K562 (cell line): ENCODE measurements around the gene NR6A1. TPM values are rescaled to one million over a fixed set of nuclear protein-coding genes. Genes with fewer than 3 reads are reported as not detected.

Source experiments
- ATAC-seq: fragments of 200-7000 bp; cut with Tn5 transposase; 3 replicates; pipeline ENCODE4 v1.9.1; 2020; ENCODE audit warnings: moderate library complexity
- BruUV-seq: library from RNA; stranded (reverse); fragments of 400-500 nt; replicated peaks from 2 replicates; lab custom pipeline; 2021; lab: Mats Ljungman, UMichigan
- CTCF ChIA-PET: fragments of 300-600 bp; formaldehyde crosslinking; extraction: SDS; loops from one replicate; lab custom pipeline; 2021; ENCODE audit warnings: low intra/inter-chr PET ratio; lab: Yijun Ruan, JAX
- POLR2A ChIA-PET: fragments of 300-600, 350-650 bp; sonication (Branson Sonifier 250); formaldehyde crosslinking; extraction: SDS; loops from one replicate; lab custom pipeline; 2021; ENCODE audit warnings: antibody characterized with exemption, inconsistent platforms; lab: Yijun Ruan, JAX
- DNase-seq, 4 experiments: peaks; one replicate each; pipeline versions ENCODE4 v3.0.0 to v3.0.0-alpha.2; 2011 to 2018; ENCODE audit warnings: low spot score in 3 of 4, mixed read lengths in 3 of 4; ENCODE audit errors: extremely low read depth in 1 of 4
- FAIRE-seq: peaks from 2 replicates; lab custom pipeline; 2011; peaks lifted over from hg19 to GRCh38; lab: Jason Lieb, UNC
- H2AFZ ChIP-seq: 2 replicates; pipeline ENCODE4 v1.6.0; 2011; ENCODE audit warnings: low read depth, low read length, control low read depth, inconsistent platforms
- H3K27ac ChIP-seq: fragments of 200-600 bp; 3 replicates; pipeline ENCODE4 v1.8.0; 2011; ENCODE audit warnings: low read depth, mild to moderate bottlenecking, control low read depth, inconsistent platforms, low read length, moderate library complexity, mixed read lengths; ENCODE audit errors: extremely low read depth
- H3K27me3 ChIP-seq, 2 experiments: fragments of 300-600 bp in 1 of 2; 2 replicates in 1 of 2; 3 replicates in 1 of 2; pipeline versions ENCODE4 v1.6.0 to v1.8.0; 2011; ENCODE audit warnings: inconsistent platforms in 2 of 2, low read length in 2 of 2, mild to moderate bottlenecking in 1 of 2, mixed read lengths in 1 of 2, moderate library complexity in 1 of 2; ENCODE audit not compliant: control insufficient read depth in 2 of 2, insufficient read depth in 2 of 2
- H3K36me3 ChIP-seq: fragments of 300-600 bp; 3 replicates; pipeline ENCODE4 v1.8.0; 2011; ENCODE audit warnings: mild to moderate bottlenecking, low read length, inconsistent platforms; ENCODE audit not compliant: control insufficient read depth, insufficient read depth
- H3K4me1 ChIP-seq, 2 experiments: fragments of 200-600 bp in 1 of 2; replicated peaks in 1 of 2; 2 replicates in 1 of 2; 3 replicates in 1 of 2; pipeline versions ENCODE4 v1.5.1 to v1.8.0; 2011; ENCODE audit warnings: inconsistent platforms in 2 of 2, low read length in 2 of 2, mild to moderate bottlenecking in 1 of 2, mixed read lengths in 1 of 2, moderate library complexity in 1 of 2; ENCODE audit not compliant: control insufficient read depth in 2 of 2, insufficient read depth in 2 of 2
- H3K4me2 ChIP-seq: 2 replicates; pipeline ENCODE4 v1.6.1; 2011; ENCODE audit warnings: low read length, control low read depth, inconsistent platforms, mixed read lengths; ENCODE audit not compliant: insufficient read depth
- H3K4me3 ChIP-seq: fragments of 200-600 bp; sonication (generic), shearing (Covaris generic); 2 replicates; pipeline ENCODE4 v1.5.1; 2016; ENCODE audit warnings: control low read depth, inconsistent platforms
- H3K79me2 ChIP-seq: fragments of 200-600 bp; 3 replicates; pipeline ENCODE4 v1.8.0; 2011; ENCODE audit warnings: low read length, inconsistent platforms; ENCODE audit not compliant: control insufficient read depth, insufficient read depth
- H3K9ac ChIP-seq, 2 experiments: 2 replicates each; pipeline versions ENCODE4 v1.6.0 to v1.6.1; 2011; ENCODE audit warnings: low read depth in 2 of 2, low read length in 2 of 2, control low read depth in 1 of 2, inconsistent platforms in 1 of 2, mild to moderate bottlenecking in 1 of 2, mixed read lengths in 1 of 2; ENCODE audit not compliant: insufficient read depth in 1 of 2
- H3K9me1 ChIP-seq: one replicate; pipeline ENCODE4 v1.6.0; 2011; ENCODE audit warnings: inconsistent platforms, mild to moderate bottlenecking, low read length, moderate library complexity; ENCODE audit not compliant: control insufficient read depth, insufficient read depth
- H3K9me3 ChIP-seq: replicated peaks from 2 replicates; pipeline ENCODE4 v1.5.1; 2011; ENCODE audit warnings: low read depth, low read length, inconsistent platforms; ENCODE audit not compliant: control insufficient read depth, insufficient read depth
- H4K20me1 ChIP-seq: replicated peaks from 2 replicates; pipeline ENCODE4 v1.6.1; 2011; ENCODE audit warnings: low read length, inconsistent platforms, mixed read lengths; ENCODE audit not compliant: control insufficient read depth, insufficient read depth
- FIP1L1 ChIP-seq: fragments of 200-400 bp; formaldehyde crosslinking; IDR thresholded peaks from 2 replicates; pipeline ENCODE4 v1.6.1; 2018; ENCODE audit warnings: mild to moderate bottlenecking, low read depth, low read length; ENCODE audit not compliant: poor library complexity, severe bottlenecking
- KDM2B ChIP-seq: fragments of 250-450 bp; sonication (Bioruptor Pico); IDR thresholded peaks from 2 replicates; pipeline ENCODE4 v1.8.0; 2021; ENCODE audit warnings: mild to moderate bottlenecking, moderate library complexity
- KLF6 ChIP-seq: fragments of 250-450 bp; sonication (Bioruptor Pico); IDR thresholded peaks from 2 replicates; pipeline ENCODE4 v1.4.0; 2020; ENCODE audit warnings: mild to moderate bottlenecking, moderate library complexity, borderline replicate concordance
- ZNF134 ChIP-seq: fragments of 250-450 bp; sonication (Bioruptor Pico); conservative IDR thresholded peaks from 2 replicates; pipeline ENCODE4 v1.4.0; 2020
- WGBS: fragments of 100-300 bp; shearing (Covaris generic); methylation state at CpG from one replicate; pipeline ENCODE4 v1.1.6; 2016; ENCODE audit warnings: low coverage, mixed read lengths; ENCODE audit not compliant: insufficient coverage; ENCODE audit errors: missing lambda C conversion rate; 5-methylcytosine and 5-hydroxymethylcytosine counted together
- in situ Hi-C: fragments of 300-500 bp; cut with MboI; formaldehyde crosslinking; loops from 4 replicates; pipeline ENCODE4 v1.15.0; 2018; ENCODE audit warnings: inconsistent platforms, mixed read lengths
- intact Hi-C: fragments of 100-400 bp; cut with micrococcal nuclease; formaldehyde crosslinking; loops from 2 replicates; pipeline ENCODE4 v1.14.2; 2022
- polyA plus RNA-seq, 8 experiments: library from polyadenylated mRNA; depleted of rRNA in 4 of 8; stranded (reverse) in 5 of 8; unstranded in 3 of 8; fragments of >200 nt; fragmentation: Nextera tagmentation in 2 of 8; fragmentation: Illumina TruSeq in 1 of 8; extraction: Ambion mirVana in 2 of 8; extraction: Trizol in 1 of 8; gene quantifications; 2 replicates each; pipeline versions ENCODE4 v1.2.1 to v1.2.3, GENCODE V29; 2011 to 2014; ENCODE audit warnings: inconsistent platforms in 1 of 8, missing spikeins in 1 of 8
- total RNA-seq, 7 experiments: library from RNA; depleted of rRNA in 6 of 7; stranded (reverse); fragments of >200 nt in 6 of 7; fragmentation: Illumina TruSeq in 2 of 7; extraction: Trizol in 2 of 7; gene quantifications; 2 replicates each; pipeline versions ENCODE4 v1.2.1 to v1.2.3, GENCODE V29; 2011 to 2021; ENCODE audit warnings: low replicate concordance in 1 of 7
- TF ChIP-seq, protein P1 (sequence below): fragments of 250-450 bp; sonication (Bioruptor Pico); IDR thresholded peaks from 2 replicates; pipeline ENCODE4 v1.5.0; 2020; ENCODE audit warnings: mild to moderate bottlenecking, borderline replicate concordance
- TF ChIP-seq, protein P2 (sequence below): fragments of 250-450 bp; sonication (Bioruptor Pico); IDR thresholded peaks from 2 replicates; pipeline ENCODE4 v1.6.1; 2021; ENCODE audit warnings: mild to moderate bottlenecking
- TF ChIP-seq, protein P3 (sequence below): fragments of 200-600 bp; sonication (generic); IDR thresholded peaks from one replicate; pipeline ENCODE4 v1.6.1; 2012; ENCODE audit warnings: mild to moderate bottlenecking, low read depth, low read length, inconsistent platforms

NR6A1 gene
- total and polyA plus RNA-seq, 9 of the 15 experiments (the other 6 are each of a cell fraction or from before 2014, with no cell fraction given), result 9.7 to 55.4 (median 28.3) TPM

DNA sequence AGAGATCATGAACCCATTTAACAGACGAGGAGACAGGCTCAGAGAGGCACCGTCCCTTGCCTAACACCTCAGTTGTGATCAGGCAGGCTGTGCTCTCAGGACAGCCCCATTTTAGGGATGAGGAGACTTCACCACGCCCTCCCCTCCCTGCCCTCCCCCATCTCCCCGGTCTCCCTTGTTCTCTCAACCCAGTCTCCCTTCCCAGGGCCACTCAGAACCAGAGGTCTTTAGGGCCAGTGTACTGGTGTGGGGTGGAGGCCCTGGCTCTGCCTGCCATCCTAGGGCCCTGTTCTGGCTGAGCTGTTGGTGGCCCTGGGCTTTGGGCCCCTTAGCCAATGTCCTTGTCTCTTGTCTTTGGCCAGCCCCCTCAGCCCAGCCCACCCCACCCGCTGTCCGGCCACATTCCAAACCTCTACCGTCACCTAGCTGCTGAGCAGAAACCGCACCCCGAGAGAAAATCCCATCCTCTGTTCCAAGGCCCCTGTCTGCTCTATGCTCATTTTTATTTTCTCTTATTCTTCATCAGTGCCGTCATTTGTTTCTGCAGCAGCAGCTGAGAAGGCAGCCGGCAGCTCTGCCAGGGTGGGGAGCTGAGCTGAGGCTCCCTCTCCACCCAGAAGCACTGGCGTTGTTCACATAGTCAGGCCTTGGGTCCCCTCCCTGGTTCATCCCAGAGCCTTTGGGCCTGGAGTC is 39.7 kb upstream of the NR6A1 start:
- H3K9me3 ChIP-seq, result no peaks in the 10 kb centered on the region
- no peak for DNase-seq
- no peak overlapping the region for H3K9ac ChIP-seq
- no peaks in the 10 kb centered on the region for H3K79me2 ChIP-seq
- ChIA-PET POLR2A (no interaction called here), CTCF (no interaction called here)
- no TSS peak for BruUV-seq
- intact Hi-C loops (no loop called here), in situ Hi-C loops (no loop called here)
- no peak for FAIRE-seq
- no peak overlapping the region for H3K27ac ChIP-seq
- H3K4me3 ChIP-seq, result no peak overlapping the region
- no peaks in the 10 kb centered on the region for H3K9me1 ChIP-seq
- H3K27me3 ChIP-seq, result no peaks in the 10 kb centered on the region
- 56% methylated on average over 9 of the region's 12 CpGs for WGBS
- ATAC-seq, result peak; percentile 17
- H3K36me3 ChIP-seq, result no peaks in the 10 kb centered on the region
- H2AFZ ChIP-seq, result no peak overlapping the region
- no peaks in the 10 kb centered on the region for H4K20me1 ChIP-seq
- no peak overlapping the region for H3K4me2 ChIP-seq
- peaks cover 2 to 24% of the 10 kb centered on the region in 2 experiments; a peak in 4 of 5 replicates for H3K4me1 ChIP-seq
- TF ChIP-seq KLF6 (CRISPR knock-in tag) (no peak), FIP1L1 (no peak), ZNF134 (CRISPR knock-in tag) (no peak), KDM2B (CRISPR knock-in tag) (no peak)
- TF ChIP-seq, protein P1, sequence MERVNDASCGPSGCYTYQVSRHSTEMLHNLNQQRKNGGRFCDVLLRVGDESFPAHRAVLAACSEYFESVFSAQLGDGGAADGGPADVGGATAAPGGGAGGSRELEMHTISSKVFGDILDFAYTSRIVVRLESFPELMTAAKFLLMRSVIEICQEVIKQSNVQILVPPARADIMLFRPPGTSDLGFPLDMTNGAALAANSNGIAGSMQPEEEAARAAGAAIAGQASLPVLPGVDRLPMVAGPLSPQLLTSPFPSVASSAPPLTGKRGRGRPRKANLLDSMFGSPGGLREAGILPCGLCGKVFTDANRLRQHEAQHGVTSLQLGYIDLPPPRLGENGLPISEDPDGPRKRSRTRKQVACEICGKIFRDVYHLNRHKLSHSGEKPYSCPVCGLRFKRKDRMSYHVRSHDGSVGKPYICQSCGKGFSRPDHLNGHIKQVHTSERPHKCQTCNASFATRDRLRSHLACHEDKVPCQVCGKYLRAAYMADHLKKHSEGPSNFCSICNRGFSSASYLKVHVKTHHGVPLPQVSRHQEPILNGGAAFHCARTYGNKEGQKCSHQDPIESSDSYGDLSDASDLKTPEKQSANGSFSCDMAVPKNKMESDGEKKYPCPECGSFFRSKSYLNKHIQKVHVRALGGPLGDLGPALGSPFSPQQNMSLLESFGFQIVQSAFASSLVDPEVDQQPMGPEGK, result no peak
- TF ChIP-seq, protein P2, sequence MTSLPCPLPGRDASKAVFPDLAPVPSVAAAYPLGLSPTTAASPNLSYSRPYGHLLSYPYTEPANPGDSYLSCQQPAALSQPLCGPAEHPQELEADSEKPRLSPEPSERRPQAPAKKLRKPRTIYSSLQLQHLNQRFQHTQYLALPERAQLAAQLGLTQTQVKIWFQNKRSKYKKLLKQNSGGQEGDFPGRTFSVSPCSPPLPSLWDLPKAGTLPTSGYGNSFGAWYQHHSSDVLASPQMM (CRISPR knock-in tag), result no peak
- TF ChIP-seq, protein P3, sequence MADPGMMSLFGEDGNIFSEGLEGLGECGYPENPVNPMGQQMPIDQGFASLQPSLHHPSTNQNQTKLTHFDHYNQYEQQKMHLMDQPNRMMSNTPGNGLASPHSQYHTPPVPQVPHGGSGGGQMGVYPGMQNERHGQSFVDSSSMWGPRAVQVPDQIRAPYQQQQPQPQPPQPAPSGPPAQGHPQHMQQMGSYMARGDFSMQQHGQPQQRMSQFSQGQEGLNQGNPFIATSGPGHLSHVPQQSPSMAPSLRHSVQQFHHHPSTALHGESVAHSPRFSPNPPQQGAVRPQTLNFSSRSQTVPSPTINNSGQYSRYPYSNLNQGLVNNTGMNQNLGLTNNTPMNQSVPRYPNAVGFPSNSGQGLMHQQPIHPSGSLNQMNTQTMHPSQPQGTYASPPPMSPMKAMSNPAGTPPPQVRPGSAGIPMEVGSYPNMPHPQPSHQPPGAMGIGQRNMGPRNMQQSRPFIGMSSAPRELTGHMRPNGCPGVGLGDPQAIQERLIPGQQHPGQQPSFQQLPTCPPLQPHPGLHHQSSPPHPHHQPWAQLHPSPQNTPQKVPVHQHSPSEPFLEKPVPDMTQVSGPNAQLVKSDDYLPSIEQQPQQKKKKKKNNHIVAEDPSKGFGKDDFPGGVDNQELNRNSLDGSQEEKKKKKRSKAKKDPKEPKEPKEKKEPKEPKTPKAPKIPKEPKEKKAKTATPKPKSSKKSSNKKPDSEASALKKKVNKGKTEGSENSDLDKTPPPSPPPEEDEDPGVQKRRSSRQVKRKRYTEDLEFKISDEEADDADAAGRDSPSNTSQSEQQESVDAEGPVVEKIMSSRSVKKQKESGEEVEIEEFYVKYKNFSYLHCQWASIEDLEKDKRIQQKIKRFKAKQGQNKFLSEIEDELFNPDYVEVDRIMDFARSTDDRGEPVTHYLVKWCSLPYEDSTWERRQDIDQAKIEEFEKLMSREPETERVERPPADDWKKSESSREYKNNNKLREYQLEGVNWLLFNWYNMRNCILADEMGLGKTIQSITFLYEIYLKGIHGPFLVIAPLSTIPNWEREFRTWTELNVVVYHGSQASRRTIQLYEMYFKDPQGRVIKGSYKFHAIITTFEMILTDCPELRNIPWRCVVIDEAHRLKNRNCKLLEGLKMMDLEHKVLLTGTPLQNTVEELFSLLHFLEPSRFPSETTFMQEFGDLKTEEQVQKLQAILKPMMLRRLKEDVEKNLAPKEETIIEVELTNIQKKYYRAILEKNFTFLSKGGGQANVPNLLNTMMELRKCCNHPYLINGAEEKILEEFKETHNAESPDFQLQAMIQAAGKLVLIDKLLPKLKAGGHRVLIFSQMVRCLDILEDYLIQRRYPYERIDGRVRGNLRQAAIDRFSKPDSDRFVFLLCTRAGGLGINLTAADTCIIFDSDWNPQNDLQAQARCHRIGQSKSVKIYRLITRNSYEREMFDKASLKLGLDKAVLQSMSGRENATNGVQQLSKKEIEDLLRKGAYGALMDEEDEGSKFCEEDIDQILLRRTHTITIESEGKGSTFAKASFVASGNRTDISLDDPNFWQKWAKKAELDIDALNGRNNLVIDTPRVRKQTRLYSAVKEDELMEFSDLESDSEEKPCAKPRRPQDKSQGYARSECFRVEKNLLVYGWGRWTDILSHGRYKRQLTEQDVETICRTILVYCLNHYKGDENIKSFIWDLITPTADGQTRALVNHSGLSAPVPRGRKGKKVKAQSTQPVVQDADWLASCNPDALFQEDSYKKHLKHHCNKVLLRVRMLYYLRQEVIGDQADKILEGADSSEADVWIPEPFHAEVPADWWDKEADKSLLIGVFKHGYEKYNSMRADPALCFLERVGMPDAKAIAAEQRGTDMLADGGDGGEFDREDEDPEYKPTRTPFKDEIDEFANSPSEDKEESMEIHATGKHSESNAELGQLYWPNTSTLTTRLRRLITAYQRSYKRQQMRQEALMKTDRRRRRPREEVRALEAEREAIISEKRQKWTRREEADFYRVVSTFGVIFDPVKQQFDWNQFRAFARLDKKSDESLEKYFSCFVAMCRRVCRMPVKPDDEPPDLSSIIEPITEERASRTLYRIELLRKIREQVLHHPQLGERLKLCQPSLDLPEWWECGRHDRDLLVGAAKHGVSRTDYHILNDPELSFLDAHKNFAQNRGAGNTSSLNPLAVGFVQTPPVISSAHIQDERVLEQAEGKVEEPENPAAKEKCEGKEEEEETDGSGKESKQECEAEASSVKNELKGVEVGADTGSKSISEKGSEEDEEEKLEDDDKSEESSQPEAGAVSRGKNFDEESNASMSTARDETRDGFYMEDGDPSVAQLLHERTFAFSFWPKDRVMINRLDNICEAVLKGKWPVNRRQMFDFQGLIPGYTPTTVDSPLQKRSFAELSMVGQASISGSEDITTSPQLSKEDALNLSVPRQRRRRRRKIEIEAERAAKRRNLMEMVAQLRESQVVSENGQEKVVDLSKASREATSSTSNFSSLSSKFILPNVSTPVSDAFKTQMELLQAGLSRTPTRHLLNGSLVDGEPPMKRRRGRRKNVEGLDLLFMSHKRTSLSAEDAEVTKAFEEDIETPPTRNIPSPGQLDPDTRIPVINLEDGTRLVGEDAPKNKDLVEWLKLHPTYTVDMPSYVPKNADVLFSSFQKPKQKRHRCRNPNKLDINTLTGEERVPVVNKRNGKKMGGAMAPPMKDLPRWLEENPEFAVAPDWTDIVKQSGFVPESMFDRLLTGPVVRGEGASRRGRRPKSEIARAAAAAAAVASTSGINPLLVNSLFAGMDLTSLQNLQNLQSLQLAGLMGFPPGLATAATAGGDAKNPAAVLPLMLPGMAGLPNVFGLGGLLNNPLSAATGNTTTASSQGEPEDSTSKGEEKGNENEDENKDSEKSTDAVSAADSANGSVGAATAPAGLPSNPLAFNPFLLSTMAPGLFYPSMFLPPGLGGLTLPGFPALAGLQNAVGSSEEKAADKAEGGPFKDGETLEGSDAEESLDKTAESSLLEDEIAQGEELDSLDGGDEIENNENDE, result no peak
